Small intestine (tissue), 7 donors: ENCODE results near the gene TMEM236. TPM values are rescaled to one million over a fixed set of nuclear protein-coding genes. Genes with fewer than 3 reads are reported as not detected.
"Not testable (repeated sequence)": the region's sequence is repeated elsewhere in the genome, so short reads cannot be mapped to it uniquely, and the experiment has no call there.

Source experiments
- DNase-seq, 2 donors: peaks; one replicate each; pipeline versions ENCODE4 v3.0.0 to v3.0.0-alpha.2; 2013
- FAIRE-seq: peaks from 2 replicates; lab custom pipeline; 2012; peaks lifted over from hg19 to GRCh38; lab: Jason Lieb, UNC
- H3K27ac ChIP-seq, 3 donors: one replicate each; pipeline ENCODE4 v1.5.1; 2013; ENCODE audit warnings: low read length in 2 of 3, mild to moderate bottlenecking in 2 of 3, control low read depth in 1 of 3, inconsistent platforms in 1 of 3, low read depth in 1 of 3, moderate library complexity in 1 of 3
- H3K27me3 ChIP-seq, 3 donors: one replicate each; pipeline ENCODE4 v1.6.1; 2013; ENCODE audit warnings: low read length in 3 of 3, inconsistent platforms in 1 of 3; ENCODE audit not compliant: control insufficient read depth in 3 of 3, insufficient read depth in 3 of 3
- H3K36me3 ChIP-seq, 3 donors: one replicate each; pipeline ENCODE4 v1.6.1; 2013; ENCODE audit warnings: low read length in 3 of 3, inconsistent platforms in 1 of 3, low read depth in 1 of 3, mild to moderate bottlenecking in 1 of 3, moderate library complexity in 1 of 3; ENCODE audit not compliant: control insufficient read depth in 3 of 3, insufficient read depth in 2 of 3
- H3K4me1 ChIP-seq, 3 donors: one replicate each; pipeline ENCODE4 v1.6.1; 2013; ENCODE audit warnings: low read length in 2 of 3, inconsistent platforms in 1 of 3, low read depth in 1 of 3, mild to moderate bottlenecking in 1 of 3, moderate library complexity in 1 of 3; ENCODE audit not compliant: control insufficient read depth in 3 of 3, insufficient read depth in 2 of 3
- H3K4me3 ChIP-seq, 3 donors: one replicate each; pipeline ENCODE4 v1.5.1; 2013; ENCODE audit warnings: low read length in 3 of 3, control low read depth in 1 of 3, inconsistent platforms in 1 of 3, low read depth in 1 of 3, mild to moderate bottlenecking in 1 of 3, moderate library complexity in 1 of 3
- H3K9me3 ChIP-seq, 2 donors: one replicate each; pipeline ENCODE4 v1.6.1; 2013; ENCODE audit warnings: low read depth in 1 of 2, low read length in 1 of 2; ENCODE audit not compliant: control insufficient read depth in 2 of 2, insufficient read depth in 1 of 2
- WGBS, 3 donors: extraction: QIAGEN DNeasy Blood & Tissue Kit; methylation state at CpG; one replicate each; pipeline ENCODE4 v1.1.7; 2013; 5-methylcytosine and 5-hydroxymethylcytosine counted together
- polyA plus RNA-seq, 4 donors: library from polyadenylated mRNA; stranded (reverse) in 3 of 4; unstranded in 1 of 4; fragments of 200-250 nt in 3 of 4; fragments of 120-200 nt in 1 of 4; gene quantifications; one replicate each; pipeline versions ENCODE4 v1.2.1 to v1.2.3, GENCODE V29; 2013
- donor health status: healthy with polysubstance abuse.
- donor health status: control.
- donor health status: control.
- donor health status: Bipolar disorder and iron deficiency.
- donor health status: healthy.

The TMEM236 gene
- polyA plus RNA-seq, 4 donors: 5.9 to 53.0 (median 12.5) TPM

GRCh38 chr10:17713758-17714157 is 38.2 kb upstream of the TMEM236 start:
- 94 to 97% (median 96%) methylated on average over 10 of the region's 10 CpGs for WGBS, 3 donors
- Histone ChIP-seq H3K27me3 (no peaks in the 10 kb centered on the region), H3K4me1 (no peaks in the 10 kb centered on the region), H3K9me3 (no peaks in the 10 kb centered on the region), H3K27ac (no peak overlapping the region), H3K4me3 (no peak overlapping the region), H3K36me3 (peaks cover 13 to 26% (median 26%) of the 10 kb centered on the region in 3 donors)
- DNase-seq (no peak), FAIRE-seq (no peak)

- H3K9me3 ChIP-seq: no peaks in the 10 kb centered on the region
- no peak for FAIRE-seq
- no peak for DNase-seq
- no peaks in the 10 kb centered on the region for H3K27me3 ChIP-seq
- 92 to 95% (median 94%) methylated on average over 4 of the region's 4 CpGs for WGBS, 3 donors
- H3K36me3 ChIP-seq: peaks cover 6 to 21% (median 16%) of the 10 kb centered on the region in 3 donors
- H3K4me3 ChIP-seq: no peak overlapping the region
- H3K27ac ChIP-seq: no peak overlapping the region
- no peaks in the 10 kb centered on the region for H3K4me1 ChIP-seq
These were observed 35.8 kb upstream of the TMEM236 start for GRCh38 chr10:17716161-17716560.

- H3K4me3 ChIP-seq, H3K36me3 ChIP-seq, DNase-seq, H3K27ac ChIP-seq, H3K4me1 ChIP-seq, H3K9me3 ChIP-seq, FAIRE-seq, H3K27me3 ChIP-seq: not testable (repeated sequence)
- 92 to 98% (median 98%) methylated on average over 22 to 24 of the region's 25 CpGs for WGBS, 3 donors
These were observed 29.5 kb upstream of the TMEM236 start for GRCh38 chr10:17722317-17723014.

GRCh38 chr10:17725703-17726102 is 26.3 kb upstream of the TMEM236 start:
- Histone ChIP-seq H3K4me3 (no peak overlapping the region), H3K27ac (no peak overlapping the region), H3K4me1 (no peaks in the 10 kb centered on the region), H3K27me3 (no peaks in the 10 kb centered on the region), H3K36me3 (peaks cover 0 to 7% (median 1%) of the 10 kb centered on the region in 3 donors), H3K9me3 (peaks cover 0 to 5% of the 10 kb centered on the region in 2 donors)
- DNase-seq (no peak), FAIRE-seq (no peak)
- 73 to 88% (median 74%) methylated on average over 7 of the region's 7 CpGs for WGBS, 3 donors

GRCh38 chr10:17729630-17730029 is 22.4 kb upstream of the TMEM236 start:
- no peak overlapping the region for H3K27ac ChIP-seq
- peaks cover 0 to 1% (median 0%) of the 10 kb centered on the region in 3 donors for H3K36me3 ChIP-seq
- 92 to 95% (median 93%) methylated on average over 6 of the region's 6 CpGs for WGBS, 3 donors
- no peak overlapping the region for H3K4me3 ChIP-seq
- peaks cover 0 to 4% (median 2%) of the 10 kb centered on the region in 3 donors for H3K4me1 ChIP-seq
- no peaks in the 10 kb centered on the region for H3K27me3 ChIP-seq
- DNase-seq: no peak
- no peaks in the 10 kb centered on the region for H3K9me3 ChIP-seq
- FAIRE-seq: no peak

- FAIRE-seq (no peak), DNase-seq (no peak)
- H3K4me1 ChIP-seq: peaks cover 0 to 4% (median 2%) of the 10 kb centered on the region in 3 donors
- peaks cover 0 to 3% (median 0%) of the 10 kb centered on the region in 3 donors for H3K27me3 ChIP-seq
- H3K27ac ChIP-seq: no peak overlapping the region
- no peaks in the 10 kb centered on the region for H3K9me3 ChIP-seq
- H3K4me3 ChIP-seq: no peak overlapping the region
- H3K36me3 ChIP-seq: peaks cover 0 to 1% (median 0%) of the 10 kb centered on the region in 3 donors
- 80 to 87% (median 86%) methylated on average over 8 of the region's 8 CpGs for WGBS, 3 donors
These were observed 21.3 kb upstream of the TMEM236 start for GRCh38 chr10:17730667-17731066.

- no peak overlapping the region for H3K27ac ChIP-seq
- H3K27me3 ChIP-seq: peaks cover 0 to 3% (median 0%) of the 10 kb centered on the region in 3 donors
- 16 to 59% (median 39%) methylated on average over 4 of the region's 4 CpGs for WGBS, 3 donors
- H3K36me3 ChIP-seq: peaks cover 0 to 1% (median 0%) of the 10 kb centered on the region in 3 donors
- FAIRE-seq (no peak), DNase-seq (no peak)
- no peak overlapping the region for H3K4me3 ChIP-seq
- no peaks in the 10 kb centered on the region for H3K9me3 ChIP-seq
- peaks cover 0 to 4% (median 2%) of the 10 kb centered on the region in 3 donors for H3K4me1 ChIP-seq
These were observed 20.5 kb upstream of the TMEM236 start for GRCh38 chr10:17731331-17732020.

GRCh38 chr10:17733620-17734019 is 18.4 kb upstream of the TMEM236 start:
- Histone ChIP-seq H3K9me3 (no peaks in the 10 kb centered on the region), H3K4me1 (peaks cover 0 to 4% (median 2%) of the 10 kb centered on the region in 3 donors), H3K27me3 (peaks cover 0 to 3% (median 0%) of the 10 kb centered on the region in 3 donors), H3K27ac (no peak overlapping the region), H3K36me3 (no peaks in the 10 kb centered on the region), H3K4me3 (no peak overlapping the region)
- FAIRE-seq (no peak), DNase-seq (no peak)
- WGBS, 3 donors: 93 to 97% (median 96%) methylated on average over 6 of the region's 6 CpGs
